ENCODE measurements around the gene ZNF611.
"Not testable (repeated sequence)": the region's sequence is repeated elsewhere in the genome, so short reads cannot be mapped to it uniquely, and the experiment has no call there.

The ZNF611 gene

DNA sequence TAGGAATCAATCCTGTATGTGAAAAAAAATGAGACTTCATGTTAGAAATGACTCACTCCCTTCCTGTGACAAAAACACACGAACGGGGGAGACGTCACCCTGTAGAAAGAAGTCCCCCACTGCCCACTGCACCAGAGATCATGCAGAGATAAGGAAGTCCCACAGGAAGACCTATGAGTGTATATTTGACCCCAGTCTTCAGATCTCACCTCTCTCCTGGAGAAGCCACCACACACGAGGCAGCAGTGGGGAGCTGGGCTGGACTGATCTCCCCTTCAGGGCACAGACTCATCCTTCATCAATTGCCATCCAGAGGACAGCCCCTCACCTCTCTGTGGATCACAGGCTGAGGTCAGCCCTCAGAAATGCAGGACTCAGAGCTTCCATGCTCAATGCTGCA is 18.9 kb downstream of the ZNF611 start:
- DNase-seq: peak; percentile 65

DNA sequence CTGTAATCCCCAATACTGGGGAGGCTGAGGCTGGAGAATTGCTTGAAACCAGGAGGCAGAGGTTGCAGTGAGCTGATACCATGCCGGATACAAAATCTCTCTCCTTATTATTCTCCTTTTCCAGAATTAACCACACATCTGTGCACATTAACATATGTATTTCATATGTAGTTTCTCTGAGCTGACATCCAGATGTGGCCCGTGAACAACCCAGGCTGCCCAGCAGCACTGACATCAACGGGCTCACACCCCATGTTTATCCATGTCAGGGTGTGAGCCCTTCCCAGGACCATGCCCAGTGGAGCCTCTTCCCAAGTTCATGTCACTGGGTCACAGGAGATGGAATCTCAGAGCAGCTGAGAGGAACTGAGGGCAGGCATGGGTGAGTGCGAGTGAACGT is 19.5 kb downstream of the ZNF611 start:
- DNase-seq: not testable (repeated sequence)

GRCh38 chr19:52713051-52713450 is 21.8 kb downstream of the ZNF611 start:
- DNase-seq: not testable (repeated sequence)

- not testable (repeated sequence) for DNase-seq
These were observed 23.2 kb downstream of the ZNF611 start for GRCh38 chr19:52711661-52712060.

GRCh38 chr19:52710538-52710937 is 24.3 kb downstream of the ZNF611 start:
- no peak for DNase-seq

DNA sequence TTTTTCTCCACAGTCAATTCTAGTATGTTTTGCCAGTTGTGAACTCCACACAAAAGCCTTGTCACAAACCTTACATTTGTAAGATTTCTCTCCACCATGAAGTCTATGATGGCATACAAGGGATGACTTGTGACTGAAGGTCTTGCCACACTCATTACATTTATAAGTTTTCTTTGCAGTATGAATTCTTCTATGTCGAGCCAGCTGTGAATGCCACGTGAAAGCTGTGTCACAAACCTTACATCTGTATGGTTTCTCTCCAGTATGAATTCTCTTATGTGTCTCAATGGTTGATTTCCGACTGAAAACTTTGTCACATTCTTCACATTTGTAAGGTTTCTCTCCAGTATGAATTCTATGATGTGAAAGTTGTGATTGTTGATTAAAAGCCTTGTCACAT is 29.2 kb downstream of the ZNF611 start:
- not testable (repeated sequence) for DNase-seq

GRCh38 chr19:52703917-52704316 is 30.9 kb downstream of the ZNF611 start:
- no peak for DNase-seq

- no peak for DNase-seq
These were observed 34.2 kb downstream of the ZNF611 start for GRCh38 chr19:52700673-52701072.

DNA sequence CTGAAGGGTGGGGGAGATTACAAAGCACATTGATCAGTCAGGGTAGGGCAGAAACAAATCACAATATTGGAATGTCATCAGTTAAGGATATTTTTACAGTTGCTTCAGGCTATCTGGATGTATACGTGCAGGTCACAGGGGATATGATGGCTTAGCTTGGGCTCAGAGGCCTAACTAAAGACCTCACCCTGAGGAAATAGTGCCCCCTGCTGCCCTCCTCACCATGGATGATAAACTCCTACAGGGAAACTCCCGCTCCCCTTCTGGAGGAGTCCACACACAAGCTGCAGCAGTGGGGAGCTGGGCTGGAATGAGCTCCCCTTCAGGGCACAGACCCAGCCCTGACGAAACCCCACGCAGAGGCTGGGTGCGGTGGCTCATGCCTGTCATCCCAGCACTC is 35.3 kb downstream of the ZNF611 start:
- not testable (repeated sequence) for DNase-seq

- no peak for DNase-seq
These were observed 38.8 kb downstream of the ZNF611 start for GRCh38 chr19:52695996-52696395.

GRCh38 chr19:52694921-52695320 is 39.9 kb downstream of the ZNF611 start:
- DNase-seq: no peak

GRCh38 chr19:52694281-52694680 is 40.6 kb downstream of the ZNF611 start:
- not testable (repeated sequence) for DNase-seq

- no peak for DNase-seq
These were observed 42.3 kb downstream of the ZNF611 start for GRCh38 chr19:52692431-52693008.

GRCh38 chr19:52691737-52692136 is 43.1 kb downstream of the ZNF611 start:
- no peak for DNase-seq

- no peak for DNase-seq
These were observed 43.6 kb downstream of the ZNF611 start for GRCh38 chr19:52691215-52691610.

DNA sequence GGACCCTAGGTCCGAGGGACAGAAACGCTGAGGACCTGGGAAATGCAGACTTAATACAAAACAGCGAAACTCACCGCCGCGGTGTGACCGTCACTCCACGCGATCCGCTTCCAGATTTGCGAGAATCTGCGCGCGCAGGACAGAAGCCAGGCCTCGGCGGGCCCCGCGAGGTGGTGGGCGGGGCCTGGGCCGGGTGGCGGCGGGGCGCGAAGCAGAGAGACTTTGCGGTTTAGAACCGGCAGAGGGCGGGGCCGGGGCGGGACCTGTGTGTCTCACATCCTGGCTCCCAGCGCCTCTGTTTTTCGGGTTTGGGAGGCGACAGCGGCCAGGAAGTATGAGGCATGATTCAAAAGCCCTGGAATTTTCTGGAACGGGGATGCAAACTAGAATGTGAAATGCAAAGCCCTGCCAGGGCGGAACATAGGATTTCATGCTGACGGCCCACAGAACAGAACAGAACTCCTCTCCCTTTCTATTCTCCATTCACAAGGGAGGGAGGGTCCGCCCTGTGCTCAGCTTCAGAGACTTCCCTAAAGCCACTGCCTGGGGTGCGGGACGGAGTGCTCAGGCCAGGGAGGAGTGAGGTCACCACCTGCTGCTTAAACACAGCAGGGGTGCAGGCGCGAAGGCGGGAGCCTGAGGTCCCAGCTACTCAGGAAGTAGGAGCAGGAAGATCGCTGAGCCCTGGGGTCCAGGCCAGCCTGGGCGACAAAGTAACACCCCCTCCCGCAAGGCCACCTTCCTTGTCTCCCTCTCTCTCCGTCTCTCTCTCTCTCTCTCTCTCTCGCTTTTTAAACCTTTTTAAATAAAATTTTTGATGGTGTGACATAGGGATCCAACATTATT is 44.3 kb downstream of the ZNF611 start:
- DNase-seq: peak; percentile 88

DNA sequence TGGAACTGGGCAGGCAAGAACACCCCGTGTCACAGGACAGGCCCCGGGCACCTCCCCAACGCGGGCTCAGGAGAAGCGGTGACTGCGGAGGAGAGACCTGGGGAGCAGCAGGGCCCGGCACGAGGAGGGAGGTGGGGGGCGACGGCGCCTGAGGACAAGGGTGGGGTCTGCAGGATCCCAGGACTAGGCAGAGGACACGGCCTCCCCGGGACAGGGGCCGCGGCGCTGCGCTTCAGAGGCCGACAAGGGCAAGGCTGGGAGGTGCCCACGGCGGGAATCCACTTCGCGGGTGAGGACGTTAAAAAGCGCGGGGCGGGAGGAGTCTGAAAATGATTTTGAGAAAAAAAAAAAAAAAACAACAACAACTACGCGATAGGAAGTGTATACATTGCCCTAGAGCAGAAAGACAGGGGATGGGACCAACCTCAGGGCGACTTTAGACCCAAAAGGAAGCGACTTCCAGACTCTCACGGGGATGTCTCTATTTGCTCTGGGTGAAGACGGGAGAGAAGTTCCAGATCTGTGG is 44.9 kb downstream of the ZNF611 start:
- no peak for DNase-seq

GRCh38 chr19:52688925-52689796 is 45.7 kb downstream of the ZNF611 start:
- DNase-seq: not testable (repeated sequence)

- no peak for DNase-seq
These were observed 46.5 kb downstream of the ZNF611 start for GRCh38 chr19:52688335-52688734.

DNA sequence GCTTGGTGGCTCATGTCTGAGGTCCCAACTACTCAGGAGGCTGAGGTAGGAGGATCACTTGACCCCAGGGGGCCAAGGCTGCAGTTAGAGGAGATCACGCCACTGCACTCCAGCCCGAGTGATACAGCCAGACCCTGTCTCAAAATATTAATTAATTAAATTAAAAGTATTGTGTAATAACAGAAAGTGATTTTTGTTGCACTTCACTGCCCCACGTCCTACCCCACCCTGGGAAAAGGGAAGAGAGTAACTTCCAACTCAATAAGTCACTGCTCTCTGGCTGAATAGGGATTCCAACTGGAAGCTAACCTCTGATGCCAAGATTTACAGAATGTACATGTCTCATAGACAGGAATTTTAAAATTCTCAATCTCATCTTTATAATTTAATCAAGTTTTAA is 47.2 kb downstream of the ZNF611 start:
- no peak for DNase-seq

DNA sequence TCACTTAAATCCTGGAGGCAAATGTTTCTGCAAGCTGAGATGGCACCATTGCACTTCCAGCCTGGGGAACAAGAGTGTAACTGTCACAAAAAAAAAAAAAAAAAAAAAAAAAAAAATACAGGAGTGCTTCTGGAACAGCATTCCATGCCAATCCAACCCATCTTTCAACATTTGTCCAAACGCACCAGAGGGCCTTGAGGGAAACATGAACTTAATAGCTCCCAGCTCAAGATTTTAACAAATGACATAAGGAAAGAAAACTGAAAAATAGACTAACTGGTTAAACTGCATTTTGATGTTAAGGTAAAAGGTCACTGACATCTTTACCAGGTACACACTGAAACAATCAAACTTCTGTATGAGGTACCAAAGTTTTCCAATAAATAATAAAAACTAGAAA is 49.0 kb downstream of the ZNF611 start:
- DNase-seq: no peak

- not testable (repeated sequence) for DNase-seq
These were observed 53.6 kb downstream of the ZNF611 start for GRCh38 chr19:52681216-52681615.

- DNase-seq: no peak
These were observed 55.2 kb downstream of the ZNF611 start for GRCh38 chr19:52679598-52679997.

Measured in CD4-positive, alpha-beta T cell treated with Interleukin-4 for 4 hours (primary cell).